T-cell (primary cell): ENCODE measurements around the gene AP1G2. TPM values are rescaled to one million over a fixed set of nuclear protein-coding genes. Genes with fewer than 3 reads are reported as not detected.

Experiments used
- total RNA-seq, 35 experiments: library from RNA in 6 of 35; stranded (reverse) in 6 of 35; fragments of 120-200 nt in 1 of 35; gene quantifications; one replicate each; pipeline versions ENCODE4 v1.2.1 to v1.2.4 and lab custom pipeline; 2013 to 2026

AP1G2 gene
- total RNA-seq, 5 donors from 2014 or later (not counting 1 experiment from before 2014, with no cell fraction given), result 321 to 526 (median 484) TPM

Other genes starting within 250 kb of the AP1G2 start
- 100 to 1,000 TPM; 182 to 207 (median 186) TPM for gene PABPN1, start 246.3 kb downstream of the AP1G2 start, total RNA-seq
- 10 to 100 TPM; 12.0 to 19.0 (median 17.3) TPM for gene SLC22A17, start 214.9 kb downstream of the AP1G2 start, total RNA-seq
- gene EFS, start 202.6 kb downstream of the AP1G2 start, total RNA-seq, result under 1 TPM in 1 of 5 donors, not detected in 4; 0.15 TPM
- not detected for gene IL25, start 195.0 kb downstream of the AP1G2 start, total RNA-seq
- not detected for gene CMTM5, start 190.7 kb downstream of the AP1G2 start, total RNA-seq
- gene MYH6, start 159.5 kb downstream of the AP1G2 start, total RNA-seq, result not detected
- not detected for gene MYH7, start 132.1 kb downstream of the AP1G2 start, total RNA-seq
- gene NGDN, start 98.1 kb downstream of the AP1G2 start, total RNA-seq, result 100 to 1,000 TPM in 2 of 5 donors, 10 to 100 TPM in 3; 56.5 to 121 (median 63.7) TPM
- gene ZFHX2, start 16.0 kb downstream of the AP1G2 start, total RNA-seq, result 1 to 10 TPM in 1 of 5 donors, under 1 TPM in 4; 0.15 to 1.3 (median 0.44) TPM
- gene THTPA, start 11.5 kb downstream of the AP1G2 start, total RNA-seq, result 10 to 100 TPM; 13.3 to 26.4 (median 20.5) TPM
- gene JPH4, start 11.0 kb upstream of the AP1G2 start, total RNA-seq, result under 1 TPM in 2 of 5 donors, not detected in 3; 0.10 to 0.13 TPM
- gene DHRS2, start 68.6 kb upstream of the AP1G2 start, total RNA-seq, result under 1 TPM in 4 of 5 donors, not detected in 1; 0.19 to 0.82 (median 0.52) TPM